Stimulated activated CD8-positive, alpha-beta memory T cell treated with anti-CD3 and anti-CD28 coated beads, Interleukin-7, amount 100 ng/mL, for 1 hour (primary cell): Measurements from ENCODE around the gene NKPD1.

ENCODE experiments used
- DNase-seq, 2 donors: peaks; one replicate each; pipeline ENCODE4 v3.0.0-alpha.2; 2020; ENCODE audit warnings: low read depth in 2 of 2

The NKPD1 gene

GRCh38 chr19:45156011-45156630 lies 4.7 kb downstream of the NKPD1 start:
- DNase-seq = no peak

GRCh38 chr19:45154064-45154827 lies 6.5 kb downstream of the NKPD1 start:
- DNase-seq = no peak

DNA sequence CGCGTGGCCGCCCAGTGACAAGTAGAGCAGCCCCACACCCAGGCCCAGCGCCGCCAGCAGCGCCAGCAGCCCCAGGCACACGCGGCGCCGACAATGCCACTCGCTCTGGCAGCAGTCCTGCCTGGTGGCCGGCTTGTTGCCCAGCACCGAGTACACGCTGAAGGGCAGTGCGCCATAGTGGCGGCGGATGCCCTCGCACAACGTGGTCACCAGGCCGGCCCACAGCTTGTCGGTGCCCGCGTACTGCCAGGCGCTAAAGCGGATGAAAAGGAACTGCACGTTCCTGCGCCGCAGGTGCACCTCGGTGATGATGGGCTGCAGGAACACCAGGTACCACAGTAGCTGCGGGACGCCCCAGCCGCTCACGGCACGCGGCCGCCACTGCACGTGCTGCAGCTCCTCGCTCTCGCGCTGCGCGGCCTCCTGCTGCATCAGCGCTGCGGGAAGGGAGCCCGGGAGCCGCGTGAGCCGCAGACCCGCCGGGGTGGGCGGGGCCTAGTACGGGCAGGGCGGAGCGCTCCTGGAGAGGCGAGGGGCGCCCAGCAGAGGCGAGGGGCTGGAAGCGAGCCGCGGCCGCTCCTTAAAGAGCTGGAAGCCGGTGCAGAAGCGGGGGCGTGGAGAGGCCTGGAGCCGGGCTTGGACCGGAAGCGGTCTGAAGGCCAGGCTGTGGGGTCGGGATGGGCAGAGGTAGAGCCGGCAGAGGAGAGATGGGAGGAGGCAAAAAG lies 7.3 kb downstream of the NKPD1 start:
- DNase-seq = no peak

GRCh38 chr19:45152504-45153338 lies 8.1 kb downstream of the NKPD1 start:
- DNase-seq = no peak

GRCh38 chr19:45151821-45152503 lies 8.8 kb downstream of the NKPD1 start:
- DNase-seq = no peak

DNA sequence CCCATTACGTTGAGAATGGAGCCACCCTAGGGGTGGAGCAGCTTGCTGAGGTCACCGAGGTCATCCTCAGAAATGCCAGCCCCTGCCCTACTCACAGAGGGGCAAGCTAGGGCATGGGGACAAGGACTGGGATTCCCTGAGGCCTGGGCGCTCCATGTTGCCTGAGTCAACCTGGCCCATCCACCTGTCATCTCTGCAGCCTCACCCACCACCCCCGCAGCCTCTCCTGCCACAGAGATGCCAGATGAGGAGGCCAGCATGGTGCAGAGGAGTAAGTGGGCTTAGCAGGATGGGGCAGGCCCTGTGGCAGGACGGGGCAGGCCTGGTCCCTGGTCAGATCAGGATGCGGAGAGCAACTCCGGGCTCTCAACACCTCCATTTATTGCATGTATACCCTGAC lies 9.5 kb downstream of the NKPD1 start:
- no peak for DNase-seq

GRCh38 chr19:45150751-45151281 lies 10.0 kb downstream of the NKPD1 start:
- no peak for DNase-seq

- DNase-seq = no peak
Measured at GRCh38 chr19:45150180-45150579, 10.6 kb downstream of the NKPD1 start.

DNA sequence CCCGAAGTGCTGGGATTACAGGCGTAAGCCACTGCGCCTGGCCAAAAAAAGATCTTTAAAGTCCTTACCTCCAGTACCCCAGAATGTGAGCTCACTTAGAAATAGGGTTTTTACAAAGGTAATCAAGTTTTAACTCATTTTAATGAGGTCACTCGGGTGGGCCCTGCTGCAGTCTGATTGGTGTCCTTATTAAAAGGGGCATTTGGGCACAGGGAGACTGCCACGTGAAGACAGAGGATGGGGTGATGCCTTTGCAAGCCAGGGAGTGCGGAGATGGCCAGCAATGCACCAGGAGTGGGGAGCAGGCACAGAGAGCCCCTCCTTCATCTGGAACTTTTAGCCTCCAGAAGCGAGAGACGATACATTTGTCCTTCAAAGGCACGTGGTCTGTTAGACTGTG lies 11.7 kb downstream of the NKPD1 start:
- no peak for DNase-seq

DNA sequence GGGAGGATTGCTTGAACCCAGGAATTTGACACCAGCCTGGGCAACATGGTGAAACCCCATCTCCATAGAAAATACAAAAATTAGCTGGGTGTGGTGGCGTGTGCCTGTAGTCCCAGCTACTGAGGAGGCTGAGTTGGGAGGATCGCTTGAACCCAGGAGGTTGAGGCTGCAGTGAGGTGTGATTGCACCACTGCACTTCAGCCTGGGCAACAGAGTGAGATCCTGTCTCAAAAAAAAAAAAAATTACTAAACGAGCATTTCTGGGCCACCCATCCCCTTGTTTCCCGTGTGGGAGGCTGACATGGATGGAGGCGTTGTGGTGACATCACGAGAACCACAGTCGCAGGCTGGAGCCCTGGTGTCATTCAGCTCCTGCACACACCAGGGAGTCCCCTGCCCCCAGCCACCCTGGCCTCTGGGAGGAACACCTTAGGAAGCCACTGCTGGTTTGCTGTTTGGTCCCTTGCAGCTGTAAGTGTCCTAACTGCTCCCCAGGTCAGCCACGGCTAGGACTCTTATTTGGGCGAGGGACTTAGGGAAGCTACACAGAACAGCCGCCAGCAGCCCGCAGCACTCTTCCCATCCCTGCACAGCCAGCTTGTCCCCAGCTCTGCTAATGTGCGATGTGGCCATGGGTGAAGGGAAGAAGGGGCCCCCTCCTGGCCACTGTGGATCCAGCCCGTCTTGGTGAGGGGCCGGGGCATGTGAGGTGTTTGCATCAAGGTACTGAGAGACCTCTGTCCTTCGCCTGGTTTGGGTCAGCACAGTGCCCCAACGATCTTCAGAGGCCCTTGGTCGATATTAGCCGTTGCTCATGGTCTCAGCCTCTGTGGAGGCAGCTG lies 12.7 kb downstream of the NKPD1 start:
- no peak for DNase-seq

DNA sequence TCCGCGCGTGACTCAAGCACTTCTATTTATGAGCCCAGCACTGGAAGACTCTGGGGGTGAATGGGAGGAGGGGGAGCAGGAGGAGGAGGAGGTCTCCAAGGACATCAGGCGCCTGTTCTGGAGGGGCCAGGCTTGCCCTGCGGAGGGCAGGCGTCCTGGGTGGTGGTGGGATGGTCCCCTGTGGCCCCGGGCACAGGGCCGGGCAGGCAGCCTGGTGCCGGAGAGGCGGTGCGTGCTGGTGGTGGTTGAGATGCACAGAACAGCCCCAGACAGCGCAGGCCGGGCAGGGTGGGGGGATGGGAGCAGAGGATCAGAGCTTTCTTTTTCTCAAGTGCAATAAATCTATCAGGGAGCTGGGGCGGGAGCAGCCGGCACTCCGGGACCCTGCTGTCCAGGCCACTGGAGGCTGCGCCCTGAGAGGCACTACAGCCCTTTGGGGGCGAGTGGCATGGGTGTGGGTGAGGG lies 14.0 kb downstream of the NKPD1 start:
- no peak for DNase-seq

- DNase-seq = no peak
Measured at GRCh38 chr19:45146251-45146650, 14.5 kb downstream of the NKPD1 start.

DNA sequence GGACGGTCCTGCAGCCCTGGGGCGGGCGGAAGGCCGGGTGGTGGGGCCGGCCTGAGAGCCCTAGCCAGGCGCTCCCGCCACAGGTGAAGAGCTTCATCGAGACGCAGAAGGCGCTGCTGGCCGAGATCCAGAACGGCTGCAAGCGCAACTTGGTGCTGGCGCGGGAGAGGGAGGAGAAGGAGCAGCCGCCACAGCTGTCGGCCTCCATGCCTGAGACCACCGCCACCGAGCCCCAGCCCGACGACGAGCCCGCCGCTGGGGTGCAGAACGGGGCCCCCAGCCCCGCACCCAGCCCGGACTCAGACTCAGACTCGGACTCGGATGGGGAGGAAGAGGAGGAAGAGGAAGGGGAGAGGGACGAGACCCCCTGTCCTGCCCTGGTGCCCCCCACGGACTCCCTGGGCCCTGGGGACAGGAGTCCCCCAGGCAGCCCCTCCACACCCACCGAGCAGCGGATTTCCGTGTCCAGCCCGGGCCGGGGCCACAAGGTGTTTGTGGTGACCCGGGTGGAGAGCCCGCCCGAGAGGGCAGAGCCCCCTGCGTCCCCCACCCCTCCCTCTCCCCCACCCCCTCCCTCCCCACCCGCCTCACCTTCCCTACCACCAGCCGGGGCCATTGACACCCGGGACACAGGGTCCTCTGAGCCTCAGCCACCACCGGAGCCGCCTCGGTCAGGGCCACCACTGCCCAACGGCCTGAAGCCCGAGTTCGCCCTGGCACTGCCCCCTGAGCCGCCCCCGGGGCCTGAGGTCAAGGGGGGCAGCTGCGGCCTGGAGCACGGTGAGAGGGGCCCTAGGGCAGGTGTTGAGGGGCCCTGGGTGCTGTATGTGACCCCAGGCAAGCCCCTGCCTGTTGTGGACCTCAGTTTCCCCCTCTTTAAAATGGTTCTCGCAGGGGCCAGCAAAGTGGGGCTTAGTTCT lies 15.3 kb downstream of the NKPD1 start:
- DNase-seq = no peak

- DNase-seq = no peak
Measured at GRCh38 chr19:45144431-45145269, 16.1 kb downstream of the NKPD1 start.

GRCh38 chr19:45142726-45143110 lies 18.1 kb downstream of the NKPD1 start:
- DNase-seq = no peak

DNA sequence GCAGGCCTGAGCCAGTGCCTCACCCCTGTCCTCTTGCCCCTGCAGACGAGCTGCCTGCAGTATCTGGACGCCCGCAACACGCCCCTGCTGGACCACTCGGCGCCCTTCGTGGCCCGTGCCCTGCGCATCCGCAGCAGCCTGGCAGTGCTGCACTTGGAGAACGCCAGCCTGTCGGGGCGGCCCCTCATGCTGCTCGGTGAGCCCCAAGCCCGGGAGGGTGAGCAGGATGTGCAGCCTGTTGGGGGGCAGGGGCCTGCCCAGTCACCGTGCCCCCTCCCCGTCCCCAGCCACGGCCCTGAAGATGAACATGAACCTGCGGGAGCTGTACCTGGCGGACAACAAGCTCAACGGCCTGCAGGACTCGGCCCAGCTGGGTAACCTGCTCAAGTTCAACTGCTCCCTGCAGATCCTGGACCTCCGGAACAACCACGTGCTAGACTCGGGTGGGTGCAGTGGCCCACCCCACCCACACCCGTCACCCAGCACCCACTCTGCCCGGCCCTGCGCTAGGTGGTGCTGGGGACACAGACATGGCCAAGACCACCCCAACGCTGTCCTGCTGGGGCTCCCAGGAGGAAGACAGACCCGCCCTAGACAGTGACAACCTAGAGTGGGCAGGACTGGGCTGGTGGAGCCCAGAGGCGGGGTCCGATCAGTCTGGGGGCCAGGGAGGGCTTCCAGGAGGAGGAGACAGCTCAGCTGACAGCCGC lies 18.6 kb downstream of the NKPD1 start:
- no peak for DNase-seq

GRCh38 chr19:45141203-45141900 lies 19.4 kb downstream of the NKPD1 start:
- DNase-seq = no peak
